GM21381 (cell line): ENCODE measurements around the gene C1orf105.

Source experiments
- ATAC-seq: cut with Tn5 transposase; IDR thresholded peaks from one replicate; pipeline ENCODE4 v1.9.1; 2021; ENCODE audit warnings: mild to moderate bottlenecking, moderate library complexity; ENCODE audit not compliant: unreplicated experiment

C1orf105 gene

GRCh38 chr1:172395576-172395975 lies 24.9 kb upstream of the C1orf105 start:
- ATAC-seq, result no peak

GRCh38 chr1:172397221-172397620 lies 23.3 kb upstream of the C1orf105 start:
- no peak for ATAC-seq

- ATAC-seq, result no peak
Observed at GRCh38 chr1:172397633-172398032, 22.9 kb upstream of the C1orf105 start.

GRCh38 chr1:172398193-172398592 lies 22.3 kb upstream of the C1orf105 start:
- no peak for ATAC-seq

- no peak for ATAC-seq
Observed at GRCh38 chr1:172398970-172399755, 21.3 kb upstream of the C1orf105 start.

- ATAC-seq, result no peak
Observed at GRCh38 chr1:172399756-172400721, 20.4 kb upstream of the C1orf105 start.

- no peak for ATAC-seq
Observed at GRCh38 chr1:172400722-172401105, 19.8 kb upstream of the C1orf105 start.

- ATAC-seq, result no peak
Observed at GRCh38 chr1:172401477-172401876, 19.0 kb upstream of the C1orf105 start.

GRCh38 chr1:172401892-172402291 lies 18.6 kb upstream of the C1orf105 start:
- no peak for ATAC-seq

- no peak for ATAC-seq
Observed at GRCh38 chr1:172402878-172403569, 17.5 kb upstream of the C1orf105 start.

- no peak for ATAC-seq
Observed at GRCh38 chr1:172404121-172404520, 16.4 kb upstream of the C1orf105 start.

GRCh38 chr1:172405912-172406311 lies 14.6 kb upstream of the C1orf105 start:
- ATAC-seq, result no peak

GRCh38 chr1:172406968-172407367 lies 13.5 kb upstream of the C1orf105 start:
- ATAC-seq, result no peak

GRCh38 chr1:172408958-172409357 lies 11.5 kb upstream of the C1orf105 start:
- ATAC-seq, result no peak

- no peak for ATAC-seq
Observed at GRCh38 chr1:172410027-172410426, 10.5 kb upstream of the C1orf105 start.

GRCh38 chr1:172411791-172412338 lies 8.6 kb upstream of the C1orf105 start:
- ATAC-seq, result no peak

GRCh38 chr1:172414331-172414730 lies 6.2 kb upstream of the C1orf105 start:
- no peak for ATAC-seq

GRCh38 chr1:172416496-172417035 lies 3.9 kb upstream of the C1orf105 start:
- ATAC-seq, result no peak

GRCh38 chr1:172417557-172417956 lies 2.9 kb upstream of the C1orf105 start:
- ATAC-seq, result no peak

- ATAC-seq, result no peak
Observed at GRCh38 chr1:172421974-172422604, 1.6 kb downstream of the C1orf105 start.
